Right lobe of liver (tissue), 6 donors: Measurements from ENCODE around the gene CEP192. TPM values are rescaled to one million over a fixed set of nuclear protein-coding genes. Genes with fewer than 3 reads are reported as not detected.

Source experiments
- ATAC-seq, 4 donors: fragments of 200-7000 bp; cut with Tn5 transposase; one replicate each; pipeline ENCODE4 v1.9.1; 2020; ENCODE audit warnings: mild to moderate bottlenecking in 4 of 4, moderate library complexity in 4 of 4
- DNase-seq, 3 donors: peaks; one replicate each; pipeline ENCODE4 v3.0.0-alpha.2; 2020
- H3K27ac ChIP-seq, 3 donors: fragments of 200-600 bp; one replicate each; pipeline ENCODE4 v1.8.0; 2022
- H3K27me3 ChIP-seq, 2 donors: fragments of 200-600 bp; one replicate each; pipeline ENCODE4 v1.8.0; 2022
- H3K36me3 ChIP-seq, 4 donors: fragments of 200-600 bp; sonication (generic) in 1 of 4; one replicate each; pipeline versions ENCODE4 v1.5.1 to v1.8.0; 2017 to 2022; ENCODE audit warnings: control low read depth in 1 of 4
- H3K4me1 ChIP-seq, 4 donors: fragments of 200-600 bp; sonication (generic) in 1 of 4; one replicate each; pipeline versions ENCODE4 v1.5.1 to v1.8.0; 2017 to 2022; ENCODE audit warnings: control low read depth in 1 of 4
- H3K4me3 ChIP-seq, 3 donors: fragments of 200-600 bp; one replicate each; pipeline ENCODE4 v1.8.0; 2022
- H3K9me3 ChIP-seq, 4 donors: fragments of 200-600 bp; sonication (generic) in 1 of 4; one replicate each; pipeline versions ENCODE4 v1.5.1 to v1.8.0; 2017 to 2022; ENCODE audit warnings: control low read depth in 1 of 4
- CTCF ChIP-seq, 4 donors: fragments of 200-600 bp in 3 of 4; fragments of 450-650 bp in 1 of 4; IDR thresholded peaks; one replicate each; pipeline versions ENCODE4 v1.5.1 to v1.8.0; 2016 to 2022; ENCODE audit warnings: antibody characterized with exemption in 4 of 4, mild to moderate bottlenecking in 2 of 4
- POLR2A ChIP-seq: fragments of 450-650 bp; IDR thresholded peaks from one replicate; pipeline ENCODE4 v1.6.1; 2017; ENCODE audit warnings: antibody characterized with exemption, mild to moderate bottlenecking
- WGBS: methylation state at CpG from one replicate; pipeline ENCODE4 v1.1.6; 2018; ENCODE audit warnings: low coverage, low lambda C conversion rate; ENCODE audit not compliant: insufficient coverage; ENCODE audit errors: missing lambda C conversion rate; 5-methylcytosine and 5-hydroxymethylcytosine counted together
- intact Hi-C, 2 donors: fragments of 100-400 bp; cut with DNase I; formaldehyde crosslinking; loops; one replicate each; pipeline versions ENCODE4 v1.11.2 to v1.14.1; 2022
- total RNA-seq, 6 experiments: library from RNA; depleted of rRNA in 2 of 6; stranded (reverse); fragments of >200 nt in 2 of 6; fragmentation: NEBNext Ultra II Directional in 3 of 6; extraction: Animal tissue kit (Norgen Biotek cat#: 25700) in 3 of 6; gene quantifications; one replicate each; pipeline versions ENCODE4 v1.1.0 to v1.2.4, GENCODE V29; 2016 to 2023
- donor health status: DM: no; HTN: yes; CAD: no.
- donor health status: DM: no; HTN: no; CAD: no.
- donor health status: DM: no; HTN: no; CAD: no.
- donor health status: DM: no; HTN: yes; CAD: no.
- donor health status: DM: no; HTN: yes; CAD: no.

CEP192 gene
- total RNA-seq, 6 experiments from 2014 or later = 7.5 to 9.1 (median 8.3) TPM

- no peaks in the 10 kb centered on the region for H3K36me3 ChIP-seq
- intact Hi-C loops = no loop called here
- H3K4me3 ChIP-seq = peak overlapping the region; percentile 64 to 78 (median 65)
- H3K27ac ChIP-seq = peak overlapping the region; percentile 90 to 98 (median 94)
- H3K27me3 ChIP-seq = no peaks in the 10 kb centered on the region
- H3K9me3 ChIP-seq = no peaks in the 10 kb centered on the region
- 4% methylated on average over 15 of the region's 15 CpGs for WGBS
- DNase-seq (peak; percentile 60 to 68 (median 61)), ATAC-seq (peak in 2 of 4 donors; percentile 1 to 11)
- TF ChIP-seq CTCF (IDR thresholded peaks at IDR 0.05) = no peak
- peak; percentile 39 for TF ChIP-seq POLR2A
- H3K4me1 ChIP-seq = peaks cover 0 to 24% (median 4%) of the 10 kb centered on the region in 4 donors
Measured at GRCh38 chr18:12946549-12947284, 44.4 kb upstream of the CEP192 start.

GRCh38 chr18:12947285-12948049 is 43.7 kb upstream of the CEP192 start, which contains the start of gene SEH1L:
Gene SEH1L (plus strand): TSS chr18:12948011. CDS start chr18:12948122, 111 bp downstream.
- peak within 1 kb of the TSS; percentile 64 to 78 (median 65) for H3K4me3 ChIP-seq
- ATAC-seq (peak; percentile 89 to 98 (median 93)), DNase-seq (peak; percentile 100)
- TF ChIP-seq CTCF (IDR thresholded peaks at IDR 0.05) = no peak
- peak; percentile 72 for TF ChIP-seq POLR2A
- WGBS = under 1% methylated on average over 33 of the region's 58 CpGs
- H3K9me3 ChIP-seq = no peaks in the 10 kb centered on the region
- peaks cover 0 to 24% (median 4%) of the 10 kb centered on the region in 4 donors for H3K4me1 ChIP-seq
- intact Hi-C loops = no loop called here
- H3K27ac ChIP-seq = peak within 1 kb of the TSS; percentile 90 to 98 (median 94)
- no peaks in the 10 kb centered on the region for H3K36me3 ChIP-seq
- no peaks in the 10 kb centered on the region for H3K27me3 ChIP-seq

- Histone ChIP-seq H3K9me3 (no peaks in the 10 kb centered on the region), H3K4me3 (peak overlapping the region; percentile 58 to 64 (median 64)), H3K36me3 (no peaks in the 10 kb centered on the region), H3K27ac (peak overlapping the region; percentile 71 to 82 (median 82)), H3K4me1 (peaks cover 0 to 24% (median 4%) of the 10 kb centered on the region in 4 donors), H3K27me3 (no peaks in the 10 kb centered on the region)
- TF ChIP-seq CTCF (IDR thresholded peaks at IDR 0.05) (no peak), POLR2A (peak; percentile 71)
- peak; percentile 73 to 86 (median 82) for ATAC-seq
- 10% methylated on average over 4 of the region's 81 CpGs for WGBS
- DNase-seq = peak; percentile 98
- intact Hi-C loops = no loop called here
Measured at GRCh38 chr18:12948050-12948804, 42.9 kb upstream of the CEP192 start.

- intact Hi-C loops = no loop called here
- 100% methylated on average over 3 of the region's 3 CpGs for WGBS
- no peak for TF ChIP-seq POLR2A
- TF ChIP-seq CTCF (IDR thresholded peaks at IDR 0.05) = no peak
- H3K4me3 ChIP-seq = no peak overlapping the region
- H3K9me3 ChIP-seq = no peaks in the 10 kb centered on the region
- H3K27me3 ChIP-seq = no peaks in the 10 kb centered on the region
- H3K36me3 ChIP-seq = peaks cover 0 to 35% (median 8%) of the 10 kb centered on the region in 4 donors
- H3K27ac ChIP-seq = no peak overlapping the region
- DNase-seq (no peak), ATAC-seq (no peak)
- peaks cover 0 to 5% (median 0%) of the 10 kb centered on the region in 4 donors for H3K4me1 ChIP-seq
Measured at GRCh38 chr18:12958478-12958877, 32.7 kb upstream of the CEP192 start.
